ENCODE results near the gene ETNPPL. TPM values are rescaled to one million over a fixed set of nuclear protein-coding genes. Genes with fewer than 3 reads are reported as not detected.

The ETNPPL gene
- polyA plus RNA-seq (ENCODE audit: insufficient read length), result not detected

DNA sequence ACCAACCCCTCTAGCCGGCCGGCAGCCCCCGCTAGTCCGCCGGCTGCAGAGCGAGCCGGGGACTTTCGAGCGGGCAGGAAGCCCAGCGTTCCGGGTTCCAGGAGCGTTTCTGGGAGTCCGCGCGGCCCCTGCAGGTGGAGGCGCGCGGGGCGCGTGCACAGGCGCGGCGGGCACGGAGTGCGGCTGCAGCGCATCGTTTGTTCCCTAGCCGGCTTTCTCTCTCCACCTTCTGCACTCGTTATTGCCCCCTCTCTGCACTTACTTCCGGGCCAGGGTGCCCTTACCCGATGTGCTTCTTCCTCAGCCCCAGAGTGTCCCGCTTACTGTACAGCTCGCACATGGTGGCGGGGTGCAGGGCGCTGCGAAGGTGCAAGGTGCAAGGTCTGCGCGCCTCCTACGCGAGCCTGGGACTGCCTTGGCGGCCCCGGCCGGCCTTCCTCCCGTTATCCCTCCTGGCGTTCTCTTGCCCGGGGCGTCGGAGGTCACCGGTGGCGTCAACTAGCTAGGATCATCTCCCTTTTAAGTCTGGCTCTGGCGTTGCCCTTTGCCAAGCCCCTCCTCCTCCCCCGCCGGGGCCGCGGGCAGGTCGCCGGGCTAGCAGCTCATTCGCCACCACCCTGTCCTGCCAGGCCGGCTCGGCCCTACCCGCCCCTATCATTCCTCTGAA lies at the start of gene ETNPPL:
TSS of gene ETNPPL (minus strand) at position 495 of the 667 bp plus-strand sequence. CDS start at position 340, 155 bp downstream.
- peak; percentile 31 for DNase-seq

GRCh38 chr4:108811486-108811885 lies 48.6 kb upstream of the ETNPPL start:
- DNase-seq, result no peak

GRCh38 chr4:108810087-108810486 lies 47.2 kb upstream of the ETNPPL start:
- DNase-seq, result no peak

GRCh38 chr4:108804648-108805273 lies 41.9 kb upstream of the ETNPPL start:
- no peak for DNase-seq

- DNase-seq, result no peak
Measured at GRCh38 chr4:108799306-108799705, 36.5 kb upstream of the ETNPPL start.

- DNase-seq, result no peak
Measured at GRCh38 chr4:108796173-108796572, 33.3 kb upstream of the ETNPPL start.

DNA sequence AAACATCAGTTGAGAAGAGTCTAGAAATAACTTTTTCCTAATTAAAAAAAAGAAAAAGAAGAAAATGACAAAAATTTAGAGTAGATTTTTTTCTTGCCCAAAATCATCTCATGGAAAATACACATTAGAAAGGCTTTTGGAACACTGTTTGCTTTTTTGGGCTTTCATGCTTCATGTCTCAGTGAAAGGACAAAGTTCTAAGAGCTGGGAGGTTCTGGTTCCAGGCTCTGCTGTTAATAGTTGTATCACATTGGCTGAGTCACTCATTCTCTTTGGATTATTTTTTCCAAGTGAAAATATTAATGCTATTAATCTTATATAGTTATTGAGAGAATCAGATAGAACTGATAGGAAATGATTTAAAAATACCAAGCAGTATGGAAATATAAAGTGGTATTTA lies 32.9 kb upstream of the ETNPPL start:
- no peak for DNase-seq

- no peak for DNase-seq
Measured at GRCh38 chr4:108794136-108794535, 31.3 kb upstream of the ETNPPL start.

DNA sequence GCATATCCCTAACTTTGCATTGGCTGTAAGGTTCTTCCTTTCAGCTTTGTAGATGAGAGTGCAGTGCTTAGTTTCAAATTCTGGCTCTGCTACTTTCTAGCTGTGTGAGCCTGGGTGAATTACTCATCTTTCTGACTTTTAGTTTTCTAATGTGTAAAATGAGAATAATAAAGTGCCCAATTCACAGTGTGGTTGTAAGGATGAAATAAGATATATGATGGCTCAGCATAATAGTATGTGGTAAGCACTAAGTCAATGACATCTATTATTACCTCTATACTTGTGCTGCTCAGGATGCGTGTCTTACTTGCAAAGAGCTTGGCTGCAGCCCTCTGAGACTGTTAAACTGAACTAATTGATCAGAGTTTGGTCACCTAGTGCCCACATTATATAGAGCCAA lies 30.6 kb upstream of the ETNPPL start:
- DNase-seq, result no peak

DNA sequence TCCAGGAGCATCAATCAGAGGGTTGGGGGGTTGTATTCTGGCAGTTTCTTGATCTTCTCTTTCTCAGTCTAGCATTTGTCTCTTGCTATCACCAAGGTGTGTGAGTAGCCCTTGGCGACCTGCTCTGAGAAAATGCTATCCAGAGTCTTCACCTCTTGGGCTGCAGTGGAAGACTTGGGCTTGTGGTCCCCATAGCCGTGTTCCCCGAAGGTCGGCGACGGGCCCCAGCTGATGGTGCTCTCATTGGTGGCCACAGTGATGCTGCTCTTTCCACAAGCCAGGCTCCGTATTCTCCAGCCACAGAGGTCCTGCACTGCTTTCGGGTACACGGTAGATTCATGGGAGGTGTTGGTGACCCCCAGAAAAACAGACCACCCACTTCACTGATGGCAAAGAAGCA lies 25.9 kb upstream of the ETNPPL start:
- no peak for DNase-seq

DNA sequence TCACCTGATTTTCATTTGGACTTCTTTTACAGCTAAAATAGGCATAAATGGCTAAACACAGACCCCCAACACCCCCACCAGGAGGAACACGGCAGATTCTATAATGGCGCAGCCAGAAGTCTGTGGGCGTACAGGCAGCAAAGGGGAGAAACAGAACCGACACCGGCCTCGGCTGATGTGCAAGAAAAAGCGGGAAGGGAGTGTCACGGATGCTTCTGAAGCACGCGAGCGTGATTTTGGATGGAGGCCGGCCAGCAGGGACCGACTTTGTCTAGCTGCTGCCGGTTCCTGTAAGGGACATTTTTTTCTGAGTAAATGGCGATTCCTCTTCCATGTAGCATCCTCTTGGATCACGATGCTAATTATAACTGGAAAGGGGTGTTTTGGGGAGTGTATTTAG lies 24.9 kb upstream of the ETNPPL start:
- DNase-seq, result no peak

- DNase-seq, result no peak
Measured at GRCh38 chr4:108787106-108787505, 24.3 kb upstream of the ETNPPL start.

- DNase-seq, result no peak
Measured at GRCh38 chr4:108786351-108786750, 23.5 kb upstream of the ETNPPL start.

- DNase-seq, result no peak
Measured at GRCh38 chr4:108783665-108784463, 21.0 kb upstream of the ETNPPL start.

GRCh38 chr4:108779958-108780357 lies 17.1 kb upstream of the ETNPPL start:
- no peak for DNase-seq

DNA sequence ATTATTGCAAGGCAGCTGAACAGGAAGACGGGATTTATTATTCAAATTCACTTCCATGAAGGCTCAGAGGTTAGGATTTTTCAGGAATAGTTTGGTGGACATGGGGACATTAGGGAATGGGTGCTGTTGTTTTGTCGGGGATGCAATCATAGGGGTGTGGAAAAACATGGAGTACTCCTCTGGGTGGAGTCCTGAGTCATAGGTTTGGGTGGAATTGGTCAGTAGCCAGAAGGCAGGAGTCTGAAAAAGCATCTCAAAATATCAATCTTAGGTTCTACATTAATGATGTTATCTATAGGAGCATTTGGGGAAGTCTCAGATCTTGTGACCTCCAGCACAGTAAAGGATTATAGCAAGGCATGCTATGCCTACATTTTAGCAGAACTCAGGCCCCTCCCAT lies 14.5 kb upstream of the ETNPPL start:
- DNase-seq, result no peak

GRCh38 chr4:108775921-108776320 lies 13.1 kb upstream of the ETNPPL start:
- no peak for DNase-seq

DNA sequence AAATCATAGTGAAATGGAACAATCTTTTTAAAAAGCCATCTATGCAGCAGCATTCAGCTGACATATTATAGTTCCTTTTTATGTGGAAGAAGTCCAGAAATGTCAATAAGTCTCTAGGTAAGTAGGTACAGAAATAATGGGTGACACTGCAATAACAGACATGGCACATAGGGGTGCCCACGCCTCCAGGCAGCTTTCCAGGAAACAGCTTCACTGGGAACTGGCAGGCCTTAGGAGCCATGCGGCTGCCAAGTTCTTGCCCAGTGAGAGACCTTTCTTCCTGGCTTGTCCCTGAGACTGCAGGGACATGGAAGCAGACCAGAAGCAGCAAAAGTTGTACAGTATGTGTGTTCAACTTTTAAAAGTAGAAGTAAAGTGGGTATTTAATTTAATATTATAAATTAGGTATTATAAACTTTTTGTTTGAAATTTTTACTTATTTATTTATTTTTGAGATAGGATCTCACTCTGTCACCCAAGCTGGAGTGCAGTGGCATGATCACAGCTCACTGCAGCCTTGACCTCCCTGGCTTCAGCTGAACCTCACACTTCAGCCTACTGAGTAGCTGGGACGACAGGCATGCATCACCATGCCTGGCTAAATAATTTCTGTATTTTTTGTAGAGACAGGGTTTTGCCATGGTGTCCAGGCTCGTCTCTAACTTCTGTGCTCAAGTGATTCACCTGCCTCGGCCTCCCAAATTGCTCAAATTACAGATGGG lies 12.1 kb upstream of the ETNPPL start:
- no peak for DNase-seq

- no peak for DNase-seq
Measured at GRCh38 chr4:108772402-108772801, 9.5 kb upstream of the ETNPPL start.

- DNase-seq, result no peak
Measured at GRCh38 chr4:108766058-108766457, 3.2 kb upstream of the ETNPPL start.

DNA sequence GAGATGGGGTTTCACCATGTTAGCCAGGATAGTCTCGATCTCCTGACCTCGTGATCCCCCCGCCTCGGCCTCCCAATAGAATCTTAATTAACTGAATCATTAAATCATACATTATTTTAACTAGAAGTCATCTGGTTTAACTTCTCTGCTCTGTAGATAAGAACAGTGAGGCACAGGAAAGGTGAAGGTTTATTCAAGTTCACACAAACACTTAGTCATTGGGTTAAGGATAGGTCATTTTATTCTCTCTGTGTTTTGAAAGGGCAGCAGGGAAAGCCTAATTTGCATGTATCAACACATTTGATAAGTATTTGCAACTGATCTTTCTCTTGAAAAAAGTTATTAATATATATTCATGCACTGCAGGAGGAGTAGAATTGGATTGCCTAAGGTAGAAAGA lies 1.1 kb upstream of the ETNPPL start:
- no peak for DNase-seq

GRCh38 chr4:108763226-108763593 lies 357 bp upstream of the ETNPPL start:
- DNase-seq, result no peak

DNA sequence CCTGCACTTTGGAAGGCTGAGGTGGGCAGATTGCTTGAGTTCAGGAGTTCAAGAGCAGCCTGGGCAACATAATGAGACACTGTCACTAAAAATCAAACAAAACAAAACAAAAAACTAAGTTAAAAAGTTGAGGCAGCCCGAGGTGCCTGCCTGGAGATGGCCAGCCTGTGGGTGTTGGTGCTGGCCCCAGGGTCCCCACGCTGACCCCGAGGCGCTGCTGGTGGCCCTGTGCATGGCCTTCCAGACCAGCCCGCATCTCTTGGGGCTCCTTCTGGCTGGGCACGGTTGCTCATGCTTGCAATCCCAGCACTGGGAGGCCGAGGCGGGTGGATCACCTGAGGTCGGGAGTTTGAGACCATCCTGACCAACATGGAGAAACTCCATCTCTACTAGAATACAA lies 4.4 kb downstream of the ETNPPL start:
- no peak for DNase-seq

Data from hindlimb muscle (tissue), 1 donor.